Endothelial cell (in vitro differentiated cells): ENCODE measurements around the gene TRPM3. TPM values are rescaled to one million over a fixed set of nuclear protein-coding genes. Genes with fewer than 3 reads are reported as not detected.
"Not testable (repeated sequence)": the region's sequence is repeated elsewhere in the genome, so short reads cannot be mapped to it uniquely, and the experiment has no call there.

Experiments
- DNase-seq: peaks from one replicate; pipeline ENCODE4 v3.0.0; 2021; ENCODE audit warnings: low spot score
- H3K27ac Mint-ChIP-seq: one replicate; pipeline ENCODE4 v1.8.0; 2021; ENCODE audit warnings: mixed read lengths, inconsistent platforms; ENCODE audit not compliant: unreplicated experiment
- H3K27me3 Mint-ChIP-seq: one replicate; pipeline ENCODE4 v1.8.0; 2021; ENCODE audit warnings: mild to moderate bottlenecking, moderate library complexity, mixed read lengths, inconsistent platforms; ENCODE audit not compliant: unreplicated experiment
- H3K36me3 Mint-ChIP-seq: one replicate; pipeline ENCODE4 v1.8.0; 2021; ENCODE audit warnings: mild to moderate bottlenecking, low read depth, mixed read lengths, inconsistent platforms; ENCODE audit not compliant: unreplicated experiment
- H3K4me1 Mint-ChIP-seq: one replicate; pipeline ENCODE4 v1.8.0; 2021; ENCODE audit warnings: mild to moderate bottlenecking, mixed read lengths, inconsistent platforms; ENCODE audit not compliant: unreplicated experiment
- H3K4me3 Mint-ChIP-seq: one replicate; pipeline ENCODE4 v1.8.0; 2021; ENCODE audit warnings: mild to moderate bottlenecking, mixed read lengths, inconsistent platforms; ENCODE audit not compliant: unreplicated experiment
- H3K9me3 Mint-ChIP-seq: one replicate; pipeline ENCODE4 v1.8.0; 2021; ENCODE audit warnings: mixed read lengths, inconsistent platforms; ENCODE audit not compliant: unreplicated experiment
- CTCF ChIP-seq: fragments of 200-600 bp; sonication (generic); IDR thresholded peaks from one replicate; pipeline ENCODE4 v1.5.0; 2021; ENCODE audit warnings: antibody characterized with exemption; ENCODE audit not compliant: unreplicated experiment
- total RNA-seq: library from RNA; stranded (reverse); fragmentation: NEBNext Ultra II Directional; extraction: Animal tissue kit (Norgen Biotek cat#: 25700); gene quantifications from one replicate; pipeline ENCODE4 v1.2.1, GENCODE V29; 2021; ENCODE audit not compliant: unreplicated experiment

TRPM3 gene
- total RNA-seq, 1 donor from 2014 or later = 0.54 TPM

GRCh38 chr9:70981312-70981711 lies 140.1 kb downstream of the TRPM3 start:
- Mint-ChIP-seq H3K27me3 (no peaks in the 10 kb centered on the region), H3K36me3 (no peaks in the 10 kb centered on the region), H3K4me3 (no peak overlapping the region), H3K9me3 (no peaks in the 10 kb centered on the region), H3K4me1 (no peaks in the 10 kb centered on the region), H3K27ac (no peak overlapping the region)
- no peak for TF ChIP-seq CTCF
- DNase-seq = no peak

- DNase-seq = no peak
- no peaks in the 10 kb centered on the region for H3K9me3 Mint-ChIP-seq
- H3K36me3 Mint-ChIP-seq = no peaks in the 10 kb centered on the region
- no peak overlapping the region for H3K27ac Mint-ChIP-seq
- no peak overlapping the region for H3K4me3 Mint-ChIP-seq
- no peak for TF ChIP-seq CTCF
- H3K27me3 Mint-ChIP-seq = no peaks in the 10 kb centered on the region
- no peaks in the 10 kb centered on the region for H3K4me1 Mint-ChIP-seq
Measured at GRCh38 chr9:70979966-70980365, 141.5 kb downstream of the TRPM3 start.

- Mint-ChIP-seq H3K4me3 (no peak overlapping the region), H3K9me3 (no peaks in the 10 kb centered on the region), H3K4me1 (no peaks in the 10 kb centered on the region), H3K27me3 (no peaks in the 10 kb centered on the region), H3K36me3 (no peaks in the 10 kb centered on the region), H3K27ac (no peak overlapping the region)
- no peak for DNase-seq
- no peak for TF ChIP-seq CTCF
Measured at GRCh38 chr9:70978085-70978484, 143.3 kb downstream of the TRPM3 start.

GRCh38 chr9:70975821-70976220 lies 145.6 kb downstream of the TRPM3 start:
- DNase-seq = no peak
- H3K36me3 Mint-ChIP-seq = no peaks in the 10 kb centered on the region
- TF ChIP-seq CTCF = no peak
- H3K27me3 Mint-ChIP-seq = no peaks in the 10 kb centered on the region
- H3K27ac Mint-ChIP-seq = no peak overlapping the region
- H3K9me3 Mint-ChIP-seq = no peaks in the 10 kb centered on the region
- H3K4me3 Mint-ChIP-seq = no peak overlapping the region
- no peaks in the 10 kb centered on the region for H3K4me1 Mint-ChIP-seq

GRCh38 chr9:70971723-70972122 lies 149.7 kb downstream of the TRPM3 start:
- TF ChIP-seq CTCF = no peak
- H3K4me3 Mint-ChIP-seq = no peak overlapping the region
- H3K27me3 Mint-ChIP-seq = no peaks in the 10 kb centered on the region
- no peaks in the 10 kb centered on the region for H3K4me1 Mint-ChIP-seq
- H3K9me3 Mint-ChIP-seq = no peaks in the 10 kb centered on the region
- DNase-seq = no peak
- no peak overlapping the region for H3K27ac Mint-ChIP-seq
- no peaks in the 10 kb centered on the region for H3K36me3 Mint-ChIP-seq

- not testable (repeated sequence) for H3K27ac Mint-ChIP-seq, H3K36me3 Mint-ChIP-seq, H3K9me3 Mint-ChIP-seq, H3K27me3 Mint-ChIP-seq, H3K4me3 Mint-ChIP-seq, H3K4me1 Mint-ChIP-seq, DNase-seq
Measured at GRCh38 chr9:70966380-70966779, 155.0 kb downstream of the TRPM3 start.
